Measurements from ENCODE around the gene PLCB3.

The PLCB3 gene

DNA sequence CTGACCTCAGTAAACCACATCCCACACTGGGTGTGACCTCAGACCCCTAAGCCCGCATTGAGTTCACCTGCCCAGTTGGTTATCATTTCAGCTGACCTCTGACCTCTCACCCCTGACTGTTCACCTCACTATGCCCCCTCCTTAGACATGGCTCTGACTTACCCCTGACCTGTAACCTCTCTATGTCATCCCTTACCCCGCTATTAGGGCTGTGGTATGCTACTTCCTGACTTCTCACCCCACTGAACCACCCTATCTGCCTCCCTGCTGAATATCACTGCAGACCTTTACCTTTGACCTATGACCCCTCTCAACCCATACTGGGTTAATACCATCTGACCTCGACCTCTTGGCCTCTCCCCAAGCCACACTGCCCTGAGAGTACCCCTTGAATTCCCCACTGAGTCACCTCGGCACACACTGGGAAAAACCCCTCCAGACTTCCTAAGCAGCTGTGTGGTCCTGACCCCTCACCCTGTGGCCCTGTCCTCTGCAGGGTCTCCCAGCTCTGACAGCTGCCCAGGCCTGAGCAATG lies 8.3 kb downstream of the PLCB3 start:
- DNase-seq (ENCODE audit: low spot score): peak; percentile 62
- TF ChIP-seq CTCF (IDR thresholded peaks at IDR 0.05; ENCODE audit: borderline replicate concordance, control extremely low read depth, extremely low read depth, insufficient read depth, missing control alignments): no peak
- in situ Hi-C loops (cut with MboI; ENCODE audit: low sequenced_read_pairs, unreplicated experiment): no loop called here

GRCh38 chr11:64260147-64260708 lies 8.9 kb downstream of the PLCB3 start:
- peak; percentile 66 for DNase-seq (ENCODE audit: low spot score)
- no peak for TF ChIP-seq CTCF (IDR thresholded peaks at IDR 0.05; ENCODE audit: borderline replicate concordance, control extremely low read depth, extremely low read depth, insufficient read depth, missing control alignments)
- in situ Hi-C loops (cut with MboI; ENCODE audit: low sequenced_read_pairs, unreplicated experiment): no loop called here

DNA sequence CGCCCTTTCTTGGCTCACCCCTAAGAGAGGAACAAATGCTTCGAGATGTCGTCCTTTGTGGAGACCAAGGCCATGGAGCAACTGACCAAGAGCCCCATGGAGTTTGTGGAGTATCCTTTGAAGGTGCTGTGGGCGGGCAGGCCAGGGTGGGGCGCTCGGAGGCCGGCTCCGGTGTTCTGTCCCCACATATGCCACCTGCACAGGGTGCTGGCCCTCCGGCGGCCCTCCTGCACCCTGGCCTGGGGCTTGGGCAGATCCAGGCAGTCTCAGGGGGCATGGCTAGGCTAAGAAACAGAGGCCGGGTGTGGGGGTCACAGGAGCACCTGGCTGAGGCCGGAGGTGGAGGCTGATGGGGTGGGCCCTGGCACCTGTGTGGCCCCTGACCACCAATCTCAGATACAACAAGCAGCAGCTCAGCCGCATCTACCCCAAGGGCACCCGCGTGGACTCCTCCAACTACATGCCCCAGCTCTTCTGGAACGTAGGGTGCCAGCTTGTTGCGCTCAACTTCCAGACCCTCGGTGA lies 10.3 kb downstream of the PLCB3 start:
- no peak for DNase-seq (ENCODE audit: low spot score)
- in situ Hi-C loops (cut with MboI; ENCODE audit: low sequenced_read_pairs, unreplicated experiment): no loop called here
- TF ChIP-seq CTCF (IDR thresholded peaks at IDR 0.05; ENCODE audit: borderline replicate concordance, control extremely low read depth, extremely low read depth, insufficient read depth, missing control alignments): no peak

- in situ Hi-C loops (cut with MboI; ENCODE audit: low sequenced_read_pairs, unreplicated experiment): no loop called here
- TF ChIP-seq CTCF (IDR thresholded peaks at IDR 0.05; ENCODE audit: borderline replicate concordance, control extremely low read depth, extremely low read depth, insufficient read depth, missing control alignments): no peak
- no peak for DNase-seq (ENCODE audit: low spot score)
These were observed 11.1 kb downstream of the PLCB3 start for GRCh38 chr11:64262271-64263002.

DNA sequence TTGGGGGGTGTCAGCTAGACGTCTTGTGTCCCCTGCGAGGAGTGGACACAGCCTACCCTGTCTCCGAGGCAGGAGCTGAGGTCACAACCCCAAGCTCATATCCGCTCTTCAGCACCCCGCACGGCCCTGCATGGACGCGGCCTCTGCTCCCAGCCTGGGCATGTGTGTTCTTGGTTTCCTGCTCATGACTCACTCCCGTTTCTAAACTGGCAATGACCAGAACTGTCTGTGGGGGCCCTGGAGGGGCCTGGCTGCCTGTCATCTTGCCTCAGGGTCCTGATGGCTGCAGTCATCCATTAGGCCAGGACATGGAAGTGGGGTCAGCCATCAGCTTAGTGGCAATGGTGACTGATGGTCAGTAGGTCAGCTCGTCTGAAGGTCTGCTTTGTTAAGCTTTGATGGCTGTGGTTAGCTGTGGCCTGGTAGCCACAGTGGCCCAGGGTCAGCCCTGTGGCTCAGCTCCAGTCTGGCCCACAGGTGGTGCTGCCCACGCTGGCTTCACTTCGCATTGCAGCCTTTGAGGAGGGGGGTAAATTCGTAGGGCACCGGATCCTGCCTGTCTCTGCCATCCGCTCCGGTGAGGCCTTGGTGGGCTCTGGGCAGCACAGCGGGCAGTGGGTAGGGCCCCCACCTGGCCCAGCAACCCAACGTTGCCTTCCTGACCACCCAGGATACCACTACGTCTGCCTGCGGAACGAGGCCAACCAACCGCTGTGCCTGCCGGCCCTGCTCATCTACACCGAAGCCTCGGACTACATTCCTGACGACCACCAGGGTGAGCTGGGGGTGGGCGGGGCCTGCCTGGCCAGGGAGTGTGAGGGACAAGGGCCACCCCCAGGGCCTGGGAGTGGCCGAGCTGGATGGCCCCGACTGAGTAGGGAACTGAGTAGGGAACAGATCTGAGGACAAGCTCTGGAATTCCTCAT lies 12.0 kb downstream of the PLCB3 start:
- DNase-seq (ENCODE audit: low spot score): no peak
- no peak for TF ChIP-seq CTCF (IDR thresholded peaks at IDR 0.05; ENCODE audit: borderline replicate concordance, control extremely low read depth, extremely low read depth, insufficient read depth, missing control alignments)
- in situ Hi-C loops (cut with MboI; ENCODE audit: low sequenced_read_pairs, unreplicated experiment): no loop called here

DNA sequence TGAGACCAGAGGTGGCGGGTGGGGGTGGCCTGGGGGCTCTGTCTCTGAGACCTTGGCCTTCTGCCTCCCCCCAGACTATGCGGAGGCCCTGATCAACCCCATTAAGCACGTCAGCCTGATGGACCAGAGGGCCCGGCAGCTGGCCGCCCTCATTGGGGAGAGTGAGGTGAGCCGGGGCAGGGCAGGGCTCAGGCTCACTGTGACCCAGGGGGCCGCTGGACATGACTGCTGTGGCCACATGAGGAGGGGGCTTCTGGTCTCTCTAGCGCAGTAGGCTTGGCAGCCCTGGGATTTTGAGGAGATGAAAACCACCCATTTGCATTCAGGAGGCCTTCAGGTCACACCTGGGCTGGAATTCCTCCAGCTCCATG lies 12.6 kb downstream of the PLCB3 start:
- in situ Hi-C loops (cut with MboI; ENCODE audit: low sequenced_read_pairs, unreplicated experiment): no loop called here
- DNase-seq (ENCODE audit: low spot score): no peak
- TF ChIP-seq CTCF (IDR thresholded peaks at IDR 0.05; ENCODE audit: borderline replicate concordance, control extremely low read depth, extremely low read depth, insufficient read depth, missing control alignments): no peak

All from GM13976 (cell line).